NCI-H446 (cell line): Measurements from ENCODE around the gene CYP26A1.

ENCODE experiments used
- DNase-seq, 2 experiments: peaks; one replicate each; lab custom pipeline; 2025; lab: John Stamatoyannopoulos, UW

Gene CYP26A1

GRCh38 chr10:93073539-93074146 is at the start of gene CYP26A1:
Gene CYP26A1 (plus strand): TSS chr10:93073893. CDS start chr10:93073935, 42 bp downstream.
- peak in 1 of 2 experiments; percentile 8 for DNase-seq

- DNase-seq: no peak
Observed at GRCh38 chr10:93026072-93026471, 47.6 kb upstream of the CYP26A1 start.

- DNase-seq: no peak
Observed at GRCh38 chr10:93027508-93027907, 46.2 kb upstream of the CYP26A1 start.

GRCh38 chr10:93028883-93029282 is 44.8 kb upstream of the CYP26A1 start:
- no peak for DNase-seq

- DNase-seq: no peak
Observed at GRCh38 chr10:93030409-93030808, 43.3 kb upstream of the CYP26A1 start.

- no peak for DNase-seq
Observed at GRCh38 chr10:93032105-93032808, 41.4 kb upstream of the CYP26A1 start.

- DNase-seq: no peak
Observed at GRCh38 chr10:93032809-93033137, 40.9 kb upstream of the CYP26A1 start.

- no peak for DNase-seq
Observed at GRCh38 chr10:93034426-93034825, 39.3 kb upstream of the CYP26A1 start.

- no peak for DNase-seq
Observed at GRCh38 chr10:93039110-93039509, 34.6 kb upstream of the CYP26A1 start.

- DNase-seq: peak in 1 of 2 experiments; percentile 11
Observed at GRCh38 chr10:93039721-93040120, 34.0 kb upstream of the CYP26A1 start.

- DNase-seq: no peak
Observed at GRCh38 chr10:93054486-93054885, 19.2 kb upstream of the CYP26A1 start.

GRCh38 chr10:93058139-93058538 is 15.6 kb upstream of the CYP26A1 start:
- DNase-seq: no peak

- no peak for DNase-seq
Observed at GRCh38 chr10:93059975-93060886, 13.5 kb upstream of the CYP26A1 start, which contains the start of gene CYP26C1. Gene CYP26C1 (plus strand): TSS chr10:93060798. CDS start chr10:93061264, 466 bp downstream.

- DNase-seq: no peak
Observed at GRCh38 chr10:93060887-93061593, 12.7 kb upstream of the CYP26A1 start.

GRCh38 chr10:93061594-93062513 is 11.8 kb upstream of the CYP26A1 start:
- no peak for DNase-seq

- DNase-seq: no peak
Observed at GRCh38 chr10:93062514-93063143, 11.1 kb upstream of the CYP26A1 start.

- DNase-seq: no peak
Observed at GRCh38 chr10:93063144-93063976, 10.3 kb upstream of the CYP26A1 start.

GRCh38 chr10:93063977-93064660 is 9.6 kb upstream of the CYP26A1 start:
- DNase-seq: no peak
